ENCODE results near the gene RREB1.
"Not testable (repeated sequence)": the region's sequence is repeated elsewhere in the genome, so short reads cannot be mapped to it uniquely, and the experiment has no call there.

The RREB1 gene

GRCh38 chr6:7263519-7263805 lies 155.7 kb downstream of the RREB1 start:
- DNase-seq (ENCODE audit: low read depth): not testable (repeated sequence)

- no peak for DNase-seq (ENCODE audit: low read depth)
Measured at GRCh38 chr6:7264041-7264440, 156.3 kb downstream of the RREB1 start.

GRCh38 chr6:7264686-7265384 lies 157.1 kb downstream of the RREB1 start:
- no peak for DNase-seq (ENCODE audit: low read depth)

GRCh38 chr6:7265385-7265726 lies 157.6 kb downstream of the RREB1 start:
- not testable (repeated sequence) for DNase-seq (ENCODE audit: low read depth)

GRCh38 chr6:7267071-7267465 lies 159.3 kb downstream of the RREB1 start:
- no peak for DNase-seq (ENCODE audit: low read depth)

- peak; percentile 85 for DNase-seq (ENCODE audit: low read depth)
Measured at GRCh38 chr6:7267466-7268091, 159.8 kb downstream of the RREB1 start.

- DNase-seq (ENCODE audit: low read depth): no peak
Measured at GRCh38 chr6:7268362-7268761, 160.6 kb downstream of the RREB1 start.

GRCh38 chr6:7268816-7269555 lies 161.2 kb downstream of the RREB1 start:
- no peak for DNase-seq (ENCODE audit: low read depth)

GRCh38 chr6:7269816-7270215 lies 162.1 kb downstream of the RREB1 start:
- no peak for DNase-seq (ENCODE audit: low read depth)

- DNase-seq (ENCODE audit: low read depth): no peak
Measured at GRCh38 chr6:7270320-7271204, 162.8 kb downstream of the RREB1 start.

- no peak for DNase-seq (ENCODE audit: low read depth)
Measured at GRCh38 chr6:7271205-7271534, 163.4 kb downstream of the RREB1 start.

GRCh38 chr6:7273709-7274108 lies 165.9 kb downstream of the RREB1 start:
- no peak for DNase-seq (ENCODE audit: low read depth)

GRCh38 chr6:7274525-7274924 lies 166.8 kb downstream of the RREB1 start:
- DNase-seq (ENCODE audit: low read depth): not testable (repeated sequence)

GRCh38 chr6:7276199-7276524 lies 168.4 kb downstream of the RREB1 start:
- no peak for DNase-seq (ENCODE audit: low read depth)

GRCh38 chr6:7282097-7282906 lies 174.5 kb downstream of the RREB1 start:
- no peak for DNase-seq (ENCODE audit: low read depth)

GRCh38 chr6:7283676-7284075 lies 175.9 kb downstream of the RREB1 start:
- no peak for DNase-seq (ENCODE audit: low read depth)

- DNase-seq (ENCODE audit: low read depth): no peak
Measured at GRCh38 chr6:7285416-7285815, 177.7 kb downstream of the RREB1 start.

- DNase-seq (ENCODE audit: low read depth): no peak
Measured at GRCh38 chr6:7290079-7290478, 182.3 kb downstream of the RREB1 start.

- no peak for DNase-seq (ENCODE audit: low read depth)
Measured at GRCh38 chr6:7292596-7293255, 185.0 kb downstream of the RREB1 start.

GRCh38 chr6:7295916-7296315 lies 188.2 kb downstream of the RREB1 start:
- DNase-seq (ENCODE audit: low read depth): no peak

- no peak for DNase-seq (ENCODE audit: low read depth)
Measured at GRCh38 chr6:7296602-7297001, 188.8 kb downstream of the RREB1 start.
